Measurements from ENCODE around the gene KLF4. TPM values are rescaled to one million over a fixed set of nuclear protein-coding genes. Genes with fewer than 3 reads are reported as not detected.

The KLF4 gene
- total and polyA plus RNA-seq, 7 donors, result 7.5 to 17.2 (median 13.1) TPM

GRCh38 chr9:107485458-107486043 is 4.0 kb downstream of the KLF4 start:
- H3K36me3 ChIP-seq (ENCODE audit: insufficient read depth in 1 of 2, low read depth in 1 of 2), result peaks cover 0 to 34% of the 10 kb centered on the region in 2 donors
- H3K27ac ChIP-seq, result peak overlapping the region; percentile 19
- no peaks in the 10 kb centered on the region for H3K27me3 ChIP-seq (ENCODE audit: insufficient read depth in 3 of 3, low read length in 2 of 3)
- H3K4me3 ChIP-seq, result peak overlapping the region; percentile 94
- WGBS, 3 donors, result 69 to 80% (median 75%) methylated on average over 15 of the region's 15 CpGs
- no peaks in the 10 kb centered on the region for H3K9me3 ChIP-seq
- DNase-seq (no peak), ATAC-seq (no peak)
- intact Hi-C loops (cut with DNase I), result loop anchor here (2.0 to 10.0 kb wide), 6 partner anchors 572 to 1277 kb away; no protein-coding TSS in a partner anchor
- peaks cover 28% of the 10 kb centered on the region for H3K4me1 ChIP-seq
- TF ChIP-seq CTCF (IDR thresholded peaks at IDR 0.05), result no peak

GRCh38 chr9:107484117-107484723 is 5.3 kb downstream of the KLF4 start:
- H3K9me3 ChIP-seq, result no peaks in the 10 kb centered on the region
- H3K27me3 ChIP-seq (ENCODE audit: insufficient read depth in 3 of 3, low read length in 2 of 3), result no peaks in the 10 kb centered on the region
- H3K4me3 ChIP-seq, result peak overlapping the region; percentile 94
- H3K27ac ChIP-seq, result peak overlapping the region; percentile 19
- intact Hi-C loops (cut with DNase I), result loop anchor here (2.0 to 10.0 kb wide), 4 partner anchors 671 to 1083 kb away; no protein-coding TSS in a partner anchor
- DNase-seq, result no peak
- peaks cover 0 to 34% of the 10 kb centered on the region in 2 donors for H3K36me3 ChIP-seq (ENCODE audit: insufficient read depth in 1 of 2, low read depth in 1 of 2)
- ATAC-seq, result peak; percentile 60 to 77 (median 71)
- peaks cover 26% of the 10 kb centered on the region for H3K4me1 ChIP-seq
- TF ChIP-seq CTCF (IDR thresholded peaks at IDR 0.05), result peak; percentile 63
- WGBS, 3 donors, result 44 to 49% (median 47%) methylated on average over 4 of the region's 4 CpGs

- no peak overlapping the region for H3K27ac ChIP-seq
- DNase-seq (no peak), ATAC-seq (no peak)
- peaks cover 26% of the 10 kb centered on the region for H3K4me1 ChIP-seq
- no peaks in the 10 kb centered on the region for H3K9me3 ChIP-seq
- H3K27me3 ChIP-seq (ENCODE audit: insufficient read depth in 3 of 3, low read length in 2 of 3), result no peaks in the 10 kb centered on the region
- peaks cover 0 to 34% of the 10 kb centered on the region in 2 donors for H3K36me3 ChIP-seq (ENCODE audit: insufficient read depth in 1 of 2, low read depth in 1 of 2)
- intact Hi-C loops (cut with DNase I), result loop anchor here (2.0 to 10.0 kb wide), 4 partner anchors 671 to 1084 kb away; no protein-coding TSS in a partner anchor
- peak overlapping the region; percentile 94 for H3K4me3 ChIP-seq
- 58 to 65% (median 61%) methylated on average over 2 of the region's 2 CpGs for WGBS, 3 donors
- no peak for TF ChIP-seq CTCF (IDR thresholded peaks at IDR 0.05)
Measured at GRCh38 chr9:107483666-107484065, 5.9 kb downstream of the KLF4 start.

- intact Hi-C loops (cut with DNase I), result loop anchor here (5.0 to 10.0 kb wide), 3 partner anchors 674 to 1086 kb away; no protein-coding TSS in a partner anchor
- H3K27ac ChIP-seq, result no peak overlapping the region
Measured at GRCh38 chr9:107481035-107481434, 8.5 kb downstream of the KLF4 start.

More at GRCh38 chr9:107481035-107481434, 8.5 kb downstream of the KLF4 start:
- WGBS, 3 donors, result 54 to 59% (median 57%) methylated on average over 4 of the region's 4 CpGs
- Histone ChIP-seq H3K27me3 (ENCODE audit: insufficient read depth in 3 of 3, low read length in 2 of 3) (no peaks in the 10 kb centered on the region), H3K9me3 (no peaks in the 10 kb centered on the region), H3K4me3 (peak overlapping the region; percentile 45), H3K4me1 (peaks cover 26% of the 10 kb centered on the region), H3K36me3 (ENCODE audit: insufficient read depth in 1 of 2, low read depth in 1 of 2) (peaks cover 0 to 14% of the 10 kb centered on the region in 2 donors)
- no peak for DNase-seq
- ATAC-seq, result no peak
- TF ChIP-seq CTCF (IDR thresholded peaks at IDR 0.05), result no peak
